WTC11 (cell line): Measurements from ENCODE around the gene DGLUCY. TPM values are rescaled to one million over a fixed set of nuclear protein-coding genes. Genes with fewer than 3 reads are reported as not detected.
A peak's percentile ranks its signal among the peaks of the same experiment; 100 is the strongest.

Experiments
- ATAC-seq: fragments of 200-7000 bp; cut with Tn5 transposase; 2 replicates; pipeline ENCODE4 v1.10.0; 2021; ENCODE audit warnings: mild to moderate bottlenecking, moderate library complexity
- CTCF ChIA-PET: fragments of 300-600 bp; sonication (Branson Sonifier 250); formaldehyde crosslinking; loops from one replicate; lab custom pipeline; 2021; ENCODE audit warnings: antibody characterized with exemption; lab: Charles Lee
- POLR2A ChIA-PET: fragments of 350-600 bp; sonication (Branson Sonifier 250); formaldehyde crosslinking; loops from one replicate; lab custom pipeline; 2021; ENCODE audit warnings: antibody characterized with exemption; lab: Charles Lee
- DNase-seq: peaks from one replicate; pipeline ENCODE4 v3.0.0; 2021; ENCODE audit warnings: low spot score
- H3K27ac Mint-ChIP-seq: 2 replicates; pipeline ENCODE4 v1.8.0; 2021; ENCODE audit warnings: mixed read lengths
- H3K27me3 Mint-ChIP-seq: 2 replicates; pipeline ENCODE4 v1.8.0; 2021; ENCODE audit warnings: low read depth, mild to moderate bottlenecking, moderate library complexity, mixed read lengths
- H3K36me3 Mint-ChIP-seq: 2 replicates; pipeline ENCODE4 v1.8.0; 2021; ENCODE audit warnings: mixed read lengths
- H3K4me1 Mint-ChIP-seq: 2 replicates; pipeline ENCODE4 v1.8.0; 2022; ENCODE audit warnings: mixed read lengths
- H3K4me3 Mint-ChIP-seq: 2 replicates; pipeline ENCODE4 v1.8.0; 2021; ENCODE audit warnings: mild to moderate bottlenecking, moderate library complexity, mixed read lengths
- H3K9me3 Mint-ChIP-seq: 2 replicates; pipeline ENCODE4 v1.8.0; 2021; ENCODE audit warnings: mixed read lengths
- EMX1 ChIP-seq: fragments of 250-450 bp; sonication (Bioruptor Pico); IDR thresholded peaks from 2 replicates; pipeline ENCODE4 v1.8.0; 2021; ENCODE audit warnings: mild to moderate bottlenecking
- ESRRA ChIP-seq: sonication (generic); formaldehyde crosslinking; IDR thresholded peaks from 2 replicates; pipeline ENCODE4 v1.8.1; 2022; ENCODE audit warnings: mild to moderate bottlenecking, missing genetic modification reagents, borderline replicate concordance
- FOXJ3 ChIP-seq: sonication (generic); formaldehyde crosslinking; IDR thresholded peaks from 2 replicates; pipeline ENCODE4 v1.9.0; 2021; ENCODE audit warnings: missing genetic modification reagents, mild to moderate bottlenecking, borderline replicate concordance
- HMGA2 ChIP-seq: fragments of 250-450 bp; sonication (Bioruptor Pico); IDR thresholded peaks from 2 replicates; pipeline ENCODE4 v1.4.0; 2021; ENCODE audit warnings: mild to moderate bottlenecking, moderate library complexity
- IRF2 ChIP-seq: sonication (generic); formaldehyde crosslinking; IDR thresholded peaks from 2 replicates; pipeline ENCODE4 v1.8.0; 2022; ENCODE audit warnings: low read depth, missing genetic modification reagents, borderline replicate concordance
- total RNA-seq: library from RNA; stranded (reverse); gene quantifications from 3 replicates; pipeline ENCODE4 v1.2.3, GENCODE V29; 2021
- TF ChIP-seq, protein P1 (sequence below): sonication (generic); formaldehyde crosslinking; IDR thresholded peaks from 2 replicates; pipeline ENCODE4 v1.8.0; 2023; ENCODE audit warnings: mild to moderate bottlenecking, missing genetic modification reagents
- TF ChIP-seq, protein P2 (sequence below): sonication (generic); formaldehyde crosslinking; IDR thresholded peaks from 2 replicates; pipeline ENCODE4 v1.8.0; 2022; ENCODE audit warnings: mild to moderate bottlenecking, missing genetic modification reagents
- TF ChIP-seq, protein P3 (sequence below): fragments of 250-450 bp; sonication (Bioruptor Pico); IDR thresholded peaks from 2 replicates; pipeline ENCODE4 v1.9.0; 2021; ENCODE audit warnings: mild to moderate bottlenecking
- TF ChIP-seq, protein P4 (sequence below): sonication (generic); formaldehyde crosslinking; IDR thresholded peaks from 2 replicates; pipeline ENCODE4 v1.8.1; 2022; ENCODE audit warnings: mild to moderate bottlenecking, moderate library complexity, missing genetic modification reagents
- TF ChIP-seq, protein P5 (sequence below): fragments of 250-450 bp; sonication (Bioruptor Pico); IDR thresholded peaks from 2 replicates; pipeline ENCODE4 v2.1.2; 2022; ENCODE audit warnings: mild to moderate bottlenecking, moderate library complexity
- TF ChIP-seq, protein P6 (sequence below): fragments of 250-450 bp; sonication (Bioruptor Pico); IDR thresholded peaks from 2 replicates; pipeline ENCODE4 v1.8.0; 2021; ENCODE audit warnings: mild to moderate bottlenecking
- TF ChIP-seq, protein P7 (sequence below): sonication (generic); formaldehyde crosslinking; IDR thresholded peaks from 2 replicates; pipeline ENCODE4 v1.8.0; 2023; ENCODE audit warnings: missing genetic modification reagents
- TF ChIP-seq, protein P8 (sequence below): fragments of 200-600 bp; IDR thresholded peaks from 2 replicates; pipeline ENCODE4 v1.8.0; 2022; ENCODE audit warnings: antibody characterized with exemption

The DGLUCY gene
- total RNA-seq, 1 experiment from 2014 or later: 35.4 TPM

DNA sequence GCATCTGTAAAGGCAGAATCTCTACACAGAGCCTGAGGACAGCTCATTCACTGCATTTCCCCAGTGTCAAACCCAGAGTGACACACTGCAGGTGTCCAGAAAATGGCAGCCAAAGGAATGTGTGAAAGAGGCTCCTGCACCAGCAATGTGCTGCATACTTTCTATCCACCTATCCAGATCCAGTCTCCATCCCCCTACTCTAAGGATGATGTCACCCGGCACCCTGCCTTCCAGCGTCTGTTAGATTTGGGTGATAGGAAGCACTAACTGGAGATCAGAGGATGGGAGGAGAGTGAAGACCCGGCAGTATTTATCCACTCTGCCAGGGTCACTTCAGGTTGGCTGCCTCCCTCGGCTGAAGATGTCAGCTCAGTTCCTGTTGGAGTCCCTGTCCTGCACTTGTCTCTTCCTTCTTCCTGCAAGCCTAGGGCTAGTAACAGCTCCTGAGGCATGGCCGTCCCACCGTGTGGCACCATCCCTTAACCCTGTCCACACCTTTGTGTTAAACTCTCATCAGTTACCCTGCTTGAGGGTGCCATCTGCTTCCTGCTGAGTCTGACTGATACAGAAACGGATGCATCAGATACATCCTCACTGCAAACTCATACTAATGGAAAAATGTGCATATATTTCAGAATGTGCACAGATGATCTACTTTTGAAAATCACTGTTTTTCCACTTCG, 143.6 kb downstream of the DGLUCY start (continued):
- TF ChIP-seq, protein P1, sequence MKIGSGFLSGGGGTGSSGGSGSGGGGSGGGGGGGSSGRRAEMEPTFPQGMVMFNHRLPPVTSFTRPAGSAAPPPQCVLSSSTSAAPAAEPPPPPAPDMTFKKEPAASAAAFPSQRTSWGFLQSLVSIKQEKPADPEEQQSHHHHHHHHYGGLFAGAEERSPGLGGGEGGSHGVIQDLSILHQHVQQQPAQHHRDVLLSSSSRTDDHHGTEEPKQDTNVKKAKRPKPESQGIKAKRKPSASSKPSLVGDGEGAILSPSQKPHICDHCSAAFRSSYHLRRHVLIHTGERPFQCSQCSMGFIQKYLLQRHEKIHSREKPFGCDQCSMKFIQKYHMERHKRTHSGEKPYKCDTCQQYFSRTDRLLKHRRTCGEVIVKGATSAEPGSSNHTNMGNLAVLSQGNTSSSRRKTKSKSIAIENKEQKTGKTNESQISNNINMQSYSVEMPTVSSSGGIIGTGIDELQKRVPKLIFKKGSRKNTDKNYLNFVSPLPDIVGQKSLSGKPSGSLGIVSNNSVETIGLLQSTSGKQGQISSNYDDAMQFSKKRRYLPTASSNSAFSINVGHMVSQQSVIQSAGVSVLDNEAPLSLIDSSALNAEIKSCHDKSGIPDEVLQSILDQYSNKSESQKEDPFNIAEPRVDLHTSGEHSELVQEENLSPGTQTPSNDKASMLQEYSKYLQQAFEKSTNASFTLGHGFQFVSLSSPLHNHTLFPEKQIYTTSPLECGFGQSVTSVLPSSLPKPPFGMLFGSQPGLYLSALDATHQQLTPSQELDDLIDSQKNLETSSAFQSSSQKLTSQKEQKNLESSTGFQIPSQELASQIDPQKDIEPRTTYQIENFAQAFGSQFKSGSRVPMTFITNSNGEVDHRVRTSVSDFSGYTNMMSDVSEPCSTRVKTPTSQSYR (CRISPR knock-in tag): no peak
- TF ChIP-seq, protein P2, sequence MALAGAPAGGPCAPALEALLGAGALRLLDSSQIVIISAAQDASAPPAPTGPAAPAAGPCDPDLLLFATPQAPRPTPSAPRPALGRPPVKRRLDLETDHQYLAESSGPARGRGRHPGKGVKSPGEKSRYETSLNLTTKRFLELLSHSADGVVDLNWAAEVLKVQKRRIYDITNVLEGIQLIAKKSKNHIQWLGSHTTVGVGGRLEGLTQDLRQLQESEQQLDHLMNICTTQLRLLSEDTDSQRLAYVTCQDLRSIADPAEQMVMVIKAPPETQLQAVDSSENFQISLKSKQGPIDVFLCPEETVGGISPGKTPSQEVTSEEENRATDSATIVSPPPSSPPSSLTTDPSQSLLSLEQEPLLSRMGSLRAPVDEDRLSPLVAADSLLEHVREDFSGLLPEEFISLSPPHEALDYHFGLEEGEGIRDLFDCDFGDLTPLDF (CRISPR knock-in tag): no peak
- TF ChIP-seq, protein P3, sequence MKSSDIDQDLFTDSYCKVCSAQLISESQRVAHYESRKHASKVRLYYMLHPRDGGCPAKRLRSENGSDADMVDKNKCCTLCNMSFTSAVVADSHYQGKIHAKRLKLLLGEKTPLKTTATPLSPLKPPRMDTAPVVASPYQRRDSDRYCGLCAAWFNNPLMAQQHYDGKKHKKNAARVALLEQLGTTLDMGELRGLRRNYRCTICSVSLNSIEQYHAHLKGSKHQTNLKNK (CRISPR knock-in tag): no peak
- TF ChIP-seq ESRRA (CRISPR knock-in tag) (no peak), IRF2 (CRISPR knock-in tag) (no peak), HMGA2 (CRISPR knock-in tag) (no peak), EMX1 (CRISPR knock-in tag) (no peak)
- TF ChIP-seq, protein P4, sequence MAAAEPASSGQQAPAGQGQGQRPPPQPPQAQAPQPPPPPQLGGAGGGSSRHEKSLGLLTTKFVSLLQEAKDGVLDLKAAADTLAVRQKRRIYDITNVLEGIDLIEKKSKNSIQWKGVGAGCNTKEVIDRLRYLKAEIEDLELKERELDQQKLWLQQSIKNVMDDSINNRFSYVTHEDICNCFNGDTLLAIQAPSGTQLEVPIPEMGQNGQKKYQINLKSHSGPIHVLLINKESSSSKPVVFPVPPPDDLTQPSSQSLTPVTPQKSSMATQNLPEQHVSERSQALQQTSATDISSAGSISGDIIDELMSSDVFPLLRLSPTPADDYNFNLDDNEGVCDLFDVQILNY: no peak
- TF ChIP-seq, protein P5, sequence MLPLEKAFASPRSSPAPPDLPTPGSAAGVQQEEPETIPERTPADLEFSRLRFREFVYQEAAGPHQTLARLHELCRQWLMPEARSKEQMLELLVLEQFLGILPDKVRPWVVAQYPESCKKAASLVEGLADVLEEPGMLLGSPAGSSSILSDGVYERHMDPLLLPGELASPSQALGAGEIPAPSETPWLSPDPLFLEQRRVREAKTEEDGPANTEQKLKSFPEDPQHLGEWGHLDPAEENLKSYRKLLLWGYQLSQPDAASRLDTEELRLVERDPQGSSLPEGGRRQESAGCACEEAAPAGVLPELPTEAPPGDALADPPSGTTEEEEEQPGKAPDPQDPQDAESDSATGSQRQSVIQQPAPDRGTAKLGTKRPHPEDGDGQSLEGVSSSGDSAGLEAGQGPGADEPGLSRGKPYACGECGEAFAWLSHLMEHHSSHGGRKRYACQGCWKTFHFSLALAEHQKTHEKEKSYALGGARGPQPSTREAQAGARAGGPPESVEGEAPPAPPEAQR (CRISPR knock-in tag): no peak
- TF ChIP-seq, all 79 proteins: peak for 0

DNA sequence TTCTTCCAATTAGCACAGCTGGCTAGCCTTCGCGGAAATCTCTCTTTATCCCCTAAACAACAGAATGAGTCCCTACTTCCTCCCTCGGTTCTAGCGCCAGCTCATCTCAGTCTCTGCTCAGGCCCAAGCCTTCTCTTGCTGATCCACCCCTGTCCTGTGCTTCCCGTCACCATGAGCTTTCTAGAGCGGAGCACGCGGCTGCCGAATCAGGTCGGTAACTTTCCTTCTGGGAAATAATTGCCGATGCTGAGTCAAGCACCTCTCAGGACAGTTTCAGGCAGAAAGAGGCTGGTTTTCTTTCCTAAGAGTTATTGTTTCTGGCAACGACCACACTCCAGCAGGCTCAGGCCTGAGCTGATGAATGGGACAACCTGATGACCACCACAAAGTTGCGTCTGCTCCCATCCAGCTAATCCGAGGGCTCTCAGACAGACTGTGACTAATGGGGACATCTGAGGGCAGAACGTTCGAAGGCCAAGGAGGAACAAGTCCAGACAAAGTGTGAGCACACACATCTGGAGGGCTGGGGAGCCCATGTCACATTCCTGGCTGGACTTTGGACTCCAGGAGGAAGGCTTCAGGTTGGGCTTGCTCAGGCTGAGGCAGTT, 144.2 kb downstream of the DGLUCY start:
- peaks cover 27% of the 10 kb centered on the region for H3K27me3 Mint-ChIP-seq
- peaks cover 7% of the 10 kb centered on the region for H3K4me1 Mint-ChIP-seq
- H3K9me3 Mint-ChIP-seq: peaks cover 7% of the 10 kb centered on the region
- DNase-seq (no peak), ATAC-seq (no peak)
- H3K36me3 Mint-ChIP-seq: no peaks in the 10 kb centered on the region
- TF ChIP-seq, protein P6, sequence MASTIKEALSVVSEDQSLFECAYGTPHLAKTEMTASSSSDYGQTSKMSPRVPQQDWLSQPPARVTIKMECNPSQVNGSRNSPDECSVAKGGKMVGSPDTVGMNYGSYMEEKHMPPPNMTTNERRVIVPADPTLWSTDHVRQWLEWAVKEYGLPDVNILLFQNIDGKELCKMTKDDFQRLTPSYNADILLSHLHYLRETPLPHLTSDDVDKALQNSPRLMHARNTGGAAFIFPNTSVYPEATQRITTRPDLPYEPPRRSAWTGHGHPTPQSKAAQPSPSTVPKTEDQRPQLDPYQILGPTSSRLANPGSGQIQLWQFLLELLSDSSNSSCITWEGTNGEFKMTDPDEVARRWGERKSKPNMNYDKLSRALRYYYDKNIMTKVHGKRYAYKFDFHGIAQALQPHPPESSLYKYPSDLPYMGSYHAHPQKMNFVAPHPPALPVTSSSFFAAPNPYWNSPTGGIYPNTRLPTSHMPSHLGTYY: no peak
- TF ChIP-seq, protein P7, sequence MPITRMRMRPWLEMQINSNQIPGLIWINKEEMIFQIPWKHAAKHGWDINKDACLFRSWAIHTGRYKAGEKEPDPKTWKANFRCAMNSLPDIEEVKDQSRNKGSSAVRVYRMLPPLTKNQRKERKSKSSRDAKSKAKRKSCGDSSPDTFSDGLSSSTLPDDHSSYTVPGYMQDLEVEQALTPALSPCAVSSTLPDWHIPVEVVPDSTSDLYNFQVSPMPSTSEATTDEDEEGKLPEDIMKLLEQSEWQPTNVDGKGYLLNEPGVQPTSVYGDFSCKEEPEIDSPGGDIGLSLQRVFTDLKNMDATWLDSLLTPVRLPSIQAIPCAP (CRISPR knock-in tag): no peak
- TF ChIP-seq FOXJ3 (CRISPR knock-in tag): no peak
- TF ChIP-seq, protein P8, sequence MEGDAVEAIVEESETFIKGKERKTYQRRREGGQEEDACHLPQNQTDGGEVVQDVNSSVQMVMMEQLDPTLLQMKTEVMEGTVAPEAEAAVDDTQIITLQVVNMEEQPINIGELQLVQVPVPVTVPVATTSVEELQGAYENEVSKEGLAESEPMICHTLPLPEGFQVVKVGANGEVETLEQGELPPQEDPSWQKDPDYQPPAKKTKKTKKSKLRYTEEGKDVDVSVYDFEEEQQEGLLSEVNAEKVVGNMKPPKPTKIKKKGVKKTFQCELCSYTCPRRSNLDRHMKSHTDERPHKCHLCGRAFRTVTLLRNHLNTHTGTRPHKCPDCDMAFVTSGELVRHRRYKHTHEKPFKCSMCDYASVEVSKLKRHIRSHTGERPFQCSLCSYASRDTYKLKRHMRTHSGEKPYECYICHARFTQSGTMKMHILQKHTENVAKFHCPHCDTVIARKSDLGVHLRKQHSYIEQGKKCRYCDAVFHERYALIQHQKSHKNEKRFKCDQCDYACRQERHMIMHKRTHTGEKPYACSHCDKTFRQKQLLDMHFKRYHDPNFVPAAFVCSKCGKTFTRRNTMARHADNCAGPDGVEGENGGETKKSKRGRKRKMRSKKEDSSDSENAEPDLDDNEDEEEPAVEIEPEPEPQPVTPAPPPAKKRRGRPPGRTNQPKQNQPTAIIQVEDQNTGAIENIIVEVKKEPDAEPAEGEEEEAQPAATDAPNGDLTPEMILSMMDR: no peak
- TF ChIP-seq HMGA2 (CRISPR knock-in tag): no peak
- CTCF ChIA-PET: interaction anchor here (0.9 to 1.2 kb wide), 3 partner anchors 28 to 81 kb away, joined by 3 to 4 read pairs (median 4); no protein-coding TSS in a partner anchor
- H3K4me3 Mint-ChIP-seq: no peak overlapping the region
- 0 out of 2 replicates have a peak overlapping the region, but pooled peaks have one; percentile 21 for H3K27ac Mint-ChIP-seq
- POLR2A ChIA-PET: no interaction called here
